A549 treated with dexamethasone at 1 μM for 4 hours (cell line): ENCODE results near the gene SYF2. TPM values are rescaled to one million over a fixed set of nuclear protein-coding genes. Genes with fewer than 3 reads are reported as not detected.

Experiments used
- total RNA-seq: library from RNA; stranded (reverse); fragments of 200-300 nt; extraction: Qiagen RNA extraction; gene quantifications from 5 replicates; pipeline ENCODE4 v1.2.3, GENCODE V29; 2022

Gene SYF2
- total RNA-seq = 36.0 to 47.9 TPM (median 36.2 TPM) in 5 replicates

GRCh38 chr1:25232027-25232865 lies at the start of gene SYF2:
SYF2 (minus strand) TSS chr1:25232502; CDS start chr1:25232467, 35 bp downstream.

GRCh38 chr1:25272238-25272637 lies 39.9 kb upstream of the SYF2 start, which contains the start of gene RHD:
RHD (plus strand) TSS chr1:25272509; CDS start chr1:25272548, 39 bp downstream.

DNA sequence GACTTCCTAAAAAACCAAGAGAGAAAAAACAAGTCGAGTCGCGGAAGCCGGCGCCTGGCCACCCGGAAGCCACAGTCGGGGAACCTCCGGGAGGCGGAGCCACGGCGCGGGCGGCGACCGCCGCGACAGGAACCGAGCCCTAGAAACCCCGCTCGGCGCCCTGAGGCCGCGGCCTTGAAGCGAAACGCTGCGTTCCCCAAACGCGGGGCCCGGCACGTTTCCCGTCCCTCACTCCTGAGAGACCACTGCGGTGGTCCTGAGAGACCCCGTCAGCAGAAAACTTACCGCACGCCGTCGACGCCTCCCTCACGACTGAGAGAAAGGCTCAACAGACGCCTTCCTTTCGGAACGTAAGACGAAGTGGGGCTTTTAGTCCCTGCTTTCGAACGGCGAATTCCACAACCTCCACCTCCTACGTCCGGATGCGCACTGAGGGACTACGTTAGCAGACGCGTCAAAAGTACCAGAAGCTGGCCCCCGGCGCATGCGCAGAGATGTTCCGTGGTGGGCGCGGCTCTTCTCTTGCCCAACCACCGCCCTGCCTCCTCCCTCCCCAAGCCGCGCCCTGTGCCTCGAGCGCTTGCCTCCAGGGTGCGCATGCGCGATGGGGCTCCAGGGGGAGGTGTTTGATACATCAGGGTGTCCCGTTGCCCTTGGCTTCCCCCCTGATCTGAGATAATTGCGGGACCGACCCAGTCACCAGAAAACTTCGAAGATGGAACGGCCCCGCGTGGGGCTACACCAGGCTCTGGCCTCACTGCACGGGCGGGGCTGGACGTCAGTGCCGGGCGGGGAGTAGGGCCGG lies 14.9 kb upstream of the SYF2 start, which contains the start of gene RSRP1:
TSS of gene RSRP1 (minus strand) at position 431 of the 805 bp plus-strand sequence. CDS start 491 bp downstream, outside the sequence.

Other genes starting within 250 kb of the SYF2 start
- 14.0 to 24.3 TPM (median 21.1 TPM) in 5 replicates for gene RSRP1, start 15.0 kb upstream of the SYF2 start, total RNA-seq
- not detected in 5 replicates for gene RHD, start 40.0 kb upstream of the SYF2 start, total RNA-seq
- gene TMEM50A, start 105.8 kb upstream of the SYF2 start, total RNA-seq = 73.1 to 86.7 TPM (median 76.4 TPM) in 5 replicates
- 0.09 TPM in 1 of 5 replicates, not detected in the others for gene RHCE, start 188.3 kb upstream of the SYF2 start, total RNA-seq
- gene MACO1, start 198.4 kb upstream of the SYF2 start, total RNA-seq = 9.3 to 10.8 TPM (median 10.4 TPM) in 5 replicates